K562 (cell line): ENCODE results near the gene AFF2. TPM values are rescaled to one million over a fixed set of nuclear protein-coding genes. Genes with fewer than 3 reads are reported as not detected.

ENCODE experiments used
- ATAC-seq: fragments of 200-7000 bp; cut with Tn5 transposase; 3 replicates; pipeline ENCODE4 v1.9.1; 2020; ENCODE audit warnings: moderate library complexity
- BruUV-seq: library from RNA; stranded (reverse); fragments of 400-500 nt; replicated peaks from 2 replicates; lab custom pipeline; 2021; lab: Mats Ljungman, UMichigan
- CTCF ChIA-PET: fragments of 300-600 bp; formaldehyde crosslinking; extraction: SDS; loops from one replicate; lab custom pipeline; 2021; ENCODE audit warnings: low intra/inter-chr PET ratio; lab: Yijun Ruan, JAX
- POLR2A ChIA-PET: fragments of 300-600, 350-650 bp; sonication (Branson Sonifier 250); formaldehyde crosslinking; extraction: SDS; loops from one replicate; lab custom pipeline; 2021; ENCODE audit warnings: antibody characterized with exemption, inconsistent platforms; lab: Yijun Ruan, JAX
- DNase-seq, 4 experiments: peaks; one replicate each; pipeline versions ENCODE4 v3.0.0 to v3.0.0-alpha.2; 2011 to 2018; ENCODE audit warnings: low spot score in 3 of 4, mixed read lengths in 3 of 4; ENCODE audit errors: extremely low read depth in 1 of 4
- FAIRE-seq: peaks from 2 replicates; lab custom pipeline; 2011; peaks lifted over from hg19 to GRCh38; lab: Jason Lieb, UNC
- H2AFZ ChIP-seq: 2 replicates; pipeline ENCODE4 v1.6.0; 2011; ENCODE audit warnings: low read depth, low read length, control low read depth, inconsistent platforms
- H3K27ac ChIP-seq: fragments of 200-600 bp; 3 replicates; pipeline ENCODE4 v1.8.0; 2011; ENCODE audit warnings: low read depth, mild to moderate bottlenecking, control low read depth, inconsistent platforms, low read length, moderate library complexity, mixed read lengths; ENCODE audit errors: extremely low read depth
- H3K27me3 ChIP-seq, 2 experiments: fragments of 300-600 bp in 1 of 2; 2 replicates in 1 of 2; 3 replicates in 1 of 2; pipeline versions ENCODE4 v1.6.0 to v1.8.0; 2011; ENCODE audit warnings: inconsistent platforms in 2 of 2, low read length in 2 of 2, mild to moderate bottlenecking in 1 of 2, mixed read lengths in 1 of 2, moderate library complexity in 1 of 2; ENCODE audit not compliant: control insufficient read depth in 2 of 2, insufficient read depth in 2 of 2
- H3K36me3 ChIP-seq: fragments of 300-600 bp; 3 replicates; pipeline ENCODE4 v1.8.0; 2011; ENCODE audit warnings: mild to moderate bottlenecking, low read length, inconsistent platforms; ENCODE audit not compliant: control insufficient read depth, insufficient read depth
- H3K4me1 ChIP-seq, 2 experiments: fragments of 200-600 bp in 1 of 2; replicated peaks in 1 of 2; 2 replicates in 1 of 2; 3 replicates in 1 of 2; pipeline versions ENCODE4 v1.5.1 to v1.8.0; 2011; ENCODE audit warnings: inconsistent platforms in 2 of 2, low read length in 2 of 2, mild to moderate bottlenecking in 1 of 2, mixed read lengths in 1 of 2, moderate library complexity in 1 of 2; ENCODE audit not compliant: control insufficient read depth in 2 of 2, insufficient read depth in 2 of 2
- H3K4me2 ChIP-seq: 2 replicates; pipeline ENCODE4 v1.6.1; 2011; ENCODE audit warnings: low read length, control low read depth, inconsistent platforms, mixed read lengths; ENCODE audit not compliant: insufficient read depth
- H3K4me3 ChIP-seq: fragments of 200-600 bp; sonication (generic), shearing (Covaris generic); 2 replicates; pipeline ENCODE4 v1.5.1; 2016; ENCODE audit warnings: control low read depth, inconsistent platforms
- H3K79me2 ChIP-seq: fragments of 200-600 bp; 3 replicates; pipeline ENCODE4 v1.8.0; 2011; ENCODE audit warnings: low read length, inconsistent platforms; ENCODE audit not compliant: control insufficient read depth, insufficient read depth
- H3K9ac ChIP-seq, 2 experiments: 2 replicates each; pipeline versions ENCODE4 v1.6.0 to v1.6.1; 2011; ENCODE audit warnings: low read depth in 2 of 2, low read length in 2 of 2, control low read depth in 1 of 2, inconsistent platforms in 1 of 2, mild to moderate bottlenecking in 1 of 2, mixed read lengths in 1 of 2; ENCODE audit not compliant: insufficient read depth in 1 of 2
- H3K9me1 ChIP-seq: one replicate; pipeline ENCODE4 v1.6.0; 2011; ENCODE audit warnings: inconsistent platforms, mild to moderate bottlenecking, low read length, moderate library complexity; ENCODE audit not compliant: control insufficient read depth, insufficient read depth
- H3K9me3 ChIP-seq: replicated peaks from 2 replicates; pipeline ENCODE4 v1.5.1; 2011; ENCODE audit warnings: low read depth, low read length, inconsistent platforms; ENCODE audit not compliant: control insufficient read depth, insufficient read depth
- H4K20me1 ChIP-seq: replicated peaks from 2 replicates; pipeline ENCODE4 v1.6.1; 2011; ENCODE audit warnings: low read length, inconsistent platforms, mixed read lengths; ENCODE audit not compliant: control insufficient read depth, insufficient read depth
- ARID3A ChIP-seq: IDR thresholded peaks from 2 replicates; pipeline ENCODE4 v1.6.1; 2012; ENCODE audit warnings: low read depth, low read length, improper control_type of control experiment, borderline replicate concordance
- ATF7 ChIP-seq: fragments of 450-650 bp; IDR thresholded peaks from 2 replicates; pipeline ENCODE4 v1.7.1; 2014; ENCODE audit warnings: mild to moderate bottlenecking, moderate library complexity
- HDGF ChIP-seq: fragments of 450-650 bp; IDR thresholded peaks from 2 replicates; pipeline ENCODE4 v1.6.1; 2016
- HEY1 ChIP-seq: fragments of 250-450 bp; sonication (Bioruptor Pico); IDR thresholded peaks from 2 replicates; pipeline ENCODE4 v1.5.0; 2020; ENCODE audit warnings: mild to moderate bottlenecking, moderate library complexity, borderline replicate concordance
- HLTF ChIP-seq: fragments of 450-650 bp; IDR thresholded peaks from 2 replicates; pipeline ENCODE4 v1.6.1; 2016
- IFI16 ChIP-seq: fragments of 250-450 bp; sonication (Bioruptor Pico); IDR thresholded peaks from 2 replicates; pipeline ENCODE4 v2.1.2; 2022; ENCODE audit warnings: mild to moderate bottlenecking, inconsistent platforms
- IRF1 ChIP-seq: sonication (generic); formaldehyde crosslinking; IDR thresholded peaks from 2 replicates; pipeline ENCODE4 v1.8.0; 2022; ENCODE audit warnings: missing genetic modification reagents, mild to moderate bottlenecking, borderline replicate concordance
- NFE2L1 ChIP-seq: fragments of 450-650 bp; IDR thresholded peaks from 2 replicates; pipeline ENCODE4 v1.6.1; 2016; ENCODE audit warnings: missing genetic modification characterization, low read depth, mild to moderate bottlenecking, missing compliant biosample characterization, moderate library complexity, borderline replicate concordance
- RNF219 ChIP-seq: fragments of 250-450 bp; sonication (Bioruptor Pico); IDR thresholded peaks from 2 replicates; pipeline ENCODE4 v1.5.0; 2022; ENCODE audit warnings: mild to moderate bottlenecking
- SMAD1 ChIP-seq: fragments of 150-350 bp; IDR thresholded peaks from 2 replicates; pipeline ENCODE4 v1.6.1; 2014; ENCODE audit warnings: low read length, low read depth; ENCODE audit not compliant: partially characterized antibody
- ZNF24 ChIP-seq: fragments of 450-650 bp; IDR thresholded peaks from 2 replicates; pipeline ENCODE4 v1.6.1; 2016
- ZNF408 ChIP-seq: fragments of 250-450 bp; sonication (Bioruptor Pico); IDR thresholded peaks from 2 replicates; pipeline ENCODE4 v1.4.0; 2020; ENCODE audit warnings: low read depth, mild to moderate bottlenecking, moderate library complexity
- ZNF444 ChIP-seq: fragments of 250-450 bp; sonication (Bioruptor Pico); IDR thresholded peaks from 2 replicates; pipeline ENCODE4 v1.4.0; 2020; ENCODE audit warnings: mild to moderate bottlenecking, moderate library complexity
- ZNF507 ChIP-seq: conservative IDR thresholded peaks from 2 replicates; pipeline ENCODE4 v1.6.1; 2017; ENCODE audit warnings: missing genetic modification characterization, missing compliant biosample characterization
- WGBS: fragments of 100-300 bp; shearing (Covaris generic); methylation state at CpG from one replicate; pipeline ENCODE4 v1.1.6; 2016; ENCODE audit warnings: low coverage, mixed read lengths; ENCODE audit not compliant: insufficient coverage; ENCODE audit errors: missing lambda C conversion rate; 5-methylcytosine and 5-hydroxymethylcytosine counted together
- in situ Hi-C: fragments of 300-500 bp; cut with MboI; formaldehyde crosslinking; loops from 4 replicates; pipeline ENCODE4 v1.15.0; 2018; ENCODE audit warnings: inconsistent platforms, mixed read lengths
- intact Hi-C: fragments of 100-400 bp; cut with micrococcal nuclease; formaldehyde crosslinking; loops from 2 replicates; pipeline ENCODE4 v1.14.2; 2022
- polyA plus RNA-seq, 8 experiments: library from polyadenylated mRNA; depleted of rRNA in 4 of 8; stranded (reverse) in 5 of 8; unstranded in 3 of 8; fragments of >200 nt; fragmentation: Nextera tagmentation in 2 of 8; fragmentation: Illumina TruSeq in 1 of 8; extraction: Ambion mirVana in 2 of 8; extraction: Trizol in 1 of 8; gene quantifications; 2 replicates each; pipeline versions ENCODE4 v1.2.1 to v1.2.3, GENCODE V29; 2011 to 2014; ENCODE audit warnings: inconsistent platforms in 1 of 8, missing spikeins in 1 of 8
- total RNA-seq, 7 experiments: library from RNA; depleted of rRNA in 6 of 7; stranded (reverse); fragments of >200 nt in 6 of 7; fragmentation: Illumina TruSeq in 2 of 7; extraction: Trizol in 2 of 7; gene quantifications; 2 replicates each; pipeline versions ENCODE4 v1.2.1 to v1.2.3, GENCODE V29; 2011 to 2021; ENCODE audit warnings: low replicate concordance in 1 of 7

The AFF2 gene
- total and polyA plus RNA-seq, 9 of the 15 experiments (the other 6 are each of a cell fraction or from before 2014, with no cell fraction given): 0.01 to 0.20 (median 0.07) TPM

- no peak for TF ChIP-seq HLTF
- TF ChIP-seq IFI16 (CRISPR knock-in tag): no peak
- no peak for TF ChIP-seq SMAD1
- TF ChIP-seq ZNF507 (tag): no peak
- no peak for TF ChIP-seq ATF7
- no peak for TF ChIP-seq IRF1 (CRISPR knock-in tag)
These were observed 315.0 kb downstream of the AFF2 start (continued) for GRCh38 chrX:148815218-148815961.

- no peaks in the 10 kb centered on the region for H3K27me3 ChIP-seq
- FAIRE-seq: no peak
- TF ChIP-seq ZNF408: no peak
- TF ChIP-seq ARID3A: no peak
- TF ChIP-seq HEY1 (CRISPR knock-in tag): no peak
- TF ChIP-seq ZNF24: no peak
- no peak for TF ChIP-seq NFE2L1 (tag)
- TF ChIP-seq RNF219 (CRISPR knock-in tag): no peak
- TF ChIP-seq HDGF: no peak
- no peak for TF ChIP-seq ZNF444 (CRISPR knock-in tag)
These were observed 323.6 kb downstream of the AFF2 start for GRCh38 chrX:148823986-148824385.

More at GRCh38 chrX:148823986-148824385, 323.6 kb downstream of the AFF2 start:
- Histone ChIP-seq H3K36me3 (no peaks in the 10 kb centered on the region), H3K4me1 (no peaks in the 10 kb centered on the region), H3K79me2 (no peaks in the 10 kb centered on the region), H3K4me2 (no peak overlapping the region), H3K9me3 (no peaks in the 10 kb centered on the region), H2AFZ (no peak overlapping the region), H4K20me1 (no peaks in the 10 kb centered on the region), H3K9ac (no peak overlapping the region), H3K9me1 (no peaks in the 10 kb centered on the region), H3K4me3 (no peak overlapping the region), H3K27ac (no peak overlapping the region)
- intact Hi-C loops (no loop called here), in situ Hi-C loops (no loop called here)
- ChIA-PET CTCF (no interaction called here), POLR2A (no interaction called here)
- no TSS peak for BruUV-seq
- WGBS: 0% methylated on average over 2 of the region's 2 CpGs
- no peak for DNase-seq
- ATAC-seq: no peak
